ENCODE results near the gene PRDX1. TPM values are rescaled to one million over a fixed set of nuclear protein-coding genes. Genes with fewer than 3 reads are reported as not detected.
A peak's percentile ranks its signal among the peaks of the same experiment; 100 is the strongest.
"Not testable (repeated sequence)": the region's sequence is repeated elsewhere in the genome, so short reads cannot be mapped to it uniquely, and the experiment has no call there.

The PRDX1 gene
- total RNA-seq, 4 donors from 2014 or later: 216 to 325 (median 281) TPM

DNA sequence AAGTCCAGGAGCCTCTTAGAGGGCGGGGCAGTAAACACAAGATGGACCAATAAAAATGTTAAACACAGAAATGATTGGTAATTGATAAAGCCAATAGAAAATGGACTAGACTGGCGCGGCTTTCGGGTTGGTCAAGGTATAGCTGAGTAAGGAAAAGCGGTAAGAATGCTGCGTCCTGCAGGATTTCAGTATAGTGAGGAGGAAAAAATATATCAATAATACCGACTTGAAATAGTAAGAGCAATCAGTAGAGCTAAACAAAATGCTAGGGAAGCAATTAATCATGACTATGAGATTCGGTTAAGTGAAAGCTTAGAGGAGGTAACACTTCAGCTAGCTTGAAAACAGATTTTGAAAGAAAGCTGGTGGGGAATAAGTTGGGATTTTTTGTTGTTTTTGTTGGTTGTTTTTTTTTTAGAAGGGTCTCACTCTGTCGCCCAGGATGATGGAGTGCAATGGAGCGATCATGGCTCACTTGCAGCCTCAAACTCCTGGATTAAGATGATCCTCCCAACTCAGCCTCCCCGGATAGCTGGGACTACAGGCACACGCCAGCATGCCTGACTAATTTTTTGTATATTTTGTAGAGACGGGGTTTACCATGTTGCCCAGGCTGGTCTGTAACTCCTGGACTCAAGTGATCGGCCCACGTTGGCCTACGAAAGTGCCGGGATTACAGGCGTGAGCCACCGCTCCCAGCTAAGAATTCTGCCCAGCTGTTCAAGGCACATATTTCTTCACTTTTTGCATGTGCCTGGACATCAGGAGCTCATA lies 30.0 kb downstream of the PRDX1 start:
- H3K4me3 ChIP-seq (ENCODE audit: low read depth, poor library complexity, severe bottlenecking): no peak overlapping the region
- TF ChIP-seq, protein P1, sequence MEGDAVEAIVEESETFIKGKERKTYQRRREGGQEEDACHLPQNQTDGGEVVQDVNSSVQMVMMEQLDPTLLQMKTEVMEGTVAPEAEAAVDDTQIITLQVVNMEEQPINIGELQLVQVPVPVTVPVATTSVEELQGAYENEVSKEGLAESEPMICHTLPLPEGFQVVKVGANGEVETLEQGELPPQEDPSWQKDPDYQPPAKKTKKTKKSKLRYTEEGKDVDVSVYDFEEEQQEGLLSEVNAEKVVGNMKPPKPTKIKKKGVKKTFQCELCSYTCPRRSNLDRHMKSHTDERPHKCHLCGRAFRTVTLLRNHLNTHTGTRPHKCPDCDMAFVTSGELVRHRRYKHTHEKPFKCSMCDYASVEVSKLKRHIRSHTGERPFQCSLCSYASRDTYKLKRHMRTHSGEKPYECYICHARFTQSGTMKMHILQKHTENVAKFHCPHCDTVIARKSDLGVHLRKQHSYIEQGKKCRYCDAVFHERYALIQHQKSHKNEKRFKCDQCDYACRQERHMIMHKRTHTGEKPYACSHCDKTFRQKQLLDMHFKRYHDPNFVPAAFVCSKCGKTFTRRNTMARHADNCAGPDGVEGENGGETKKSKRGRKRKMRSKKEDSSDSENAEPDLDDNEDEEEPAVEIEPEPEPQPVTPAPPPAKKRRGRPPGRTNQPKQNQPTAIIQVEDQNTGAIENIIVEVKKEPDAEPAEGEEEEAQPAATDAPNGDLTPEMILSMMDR (IDR thresholded peaks at IDR 0.05): no peak
- TF ChIP-seq POLR2A (IDR thresholded peaks at IDR 0.05): no peak
- peak in 1 of 2 donors; percentile 67 for DNase-seq (ENCODE audit: low spot score in 2 of 2)
- 48 to 49% methylated on average over 19 of the region's 19 CpGs for WGBS, 2 donors
- intact Hi-C loops (cut with DNase I; ENCODE audit: low total_unique reads): loop anchor here (5.0 kb wide), 1 partner anchor 129 kb away; no protein-coding TSS in a partner anchor

DNA sequence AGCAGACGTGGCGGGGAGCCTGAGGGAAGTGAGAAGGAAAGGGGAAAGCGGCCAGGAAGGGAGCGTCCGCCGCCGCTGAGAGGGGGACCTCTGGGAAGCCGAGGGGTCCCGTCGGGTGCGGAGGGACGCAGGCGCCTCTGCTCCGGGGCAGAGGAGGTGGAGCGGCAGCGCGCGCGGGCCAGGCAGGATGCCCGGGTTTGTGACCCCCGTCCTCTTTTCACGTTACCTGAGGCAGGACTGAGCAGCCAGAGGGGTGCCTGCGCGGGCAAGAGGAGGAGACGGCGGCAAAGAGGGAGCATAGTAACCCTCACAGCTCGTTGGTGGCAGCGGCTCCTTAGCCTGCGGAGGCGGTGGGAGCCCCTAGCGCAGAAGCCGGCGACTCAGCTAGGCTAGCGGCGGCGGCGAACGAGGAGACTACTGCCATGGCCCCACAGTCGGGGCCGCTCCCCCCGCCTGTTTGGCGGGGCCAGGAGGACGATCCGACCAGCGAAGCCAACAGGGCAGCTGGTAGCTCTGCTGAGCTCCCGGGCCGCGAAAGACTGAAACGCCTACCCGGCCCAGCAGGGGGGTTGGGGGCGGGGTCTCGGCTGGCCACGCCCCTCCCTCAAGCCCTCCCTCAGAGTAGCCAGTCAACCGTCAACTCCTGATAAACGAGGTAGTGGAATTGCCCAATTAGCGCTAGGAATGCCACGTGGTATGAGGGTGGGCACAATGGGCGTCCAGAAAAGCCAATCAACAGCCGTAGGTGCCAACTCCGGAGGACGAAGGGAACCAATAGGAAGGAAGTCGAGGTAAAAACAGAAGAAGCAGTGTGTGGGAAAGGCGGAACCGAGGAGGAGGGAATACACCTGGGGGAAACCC lies 30.8 kb downstream of the PRDX1 start, which contains the start of gene TESK2:
TSS of gene TESK2 (minus strand) at position 538 of the 861 bp plus-strand sequence. CDS start 33,378 bp downstream, outside the sequence.
- TF ChIP-seq, protein P1 (IDR thresholded peaks at IDR 0.05): no peak
- TF ChIP-seq POLR2A (IDR thresholded peaks at IDR 0.05): no peak
- intact Hi-C loops (cut with DNase I; ENCODE audit: low total_unique reads): loop anchor here (5.0 kb wide), 1 partner anchor 129 kb away; no protein-coding TSS in a partner anchor
- whole genome bisulfite sequencing, 2 donors: 0 to 1% methylated on average over 38 to 48 of the region's 64 CpGs
- DNase-seq (ENCODE audit: low spot score in 2 of 2): peak; percentile 99 to 100
- peak within 1 kb of the TSS; percentile 60 for H3K4me3 ChIP-seq (ENCODE audit: low read depth, poor library complexity, severe bottlenecking)

DNA sequence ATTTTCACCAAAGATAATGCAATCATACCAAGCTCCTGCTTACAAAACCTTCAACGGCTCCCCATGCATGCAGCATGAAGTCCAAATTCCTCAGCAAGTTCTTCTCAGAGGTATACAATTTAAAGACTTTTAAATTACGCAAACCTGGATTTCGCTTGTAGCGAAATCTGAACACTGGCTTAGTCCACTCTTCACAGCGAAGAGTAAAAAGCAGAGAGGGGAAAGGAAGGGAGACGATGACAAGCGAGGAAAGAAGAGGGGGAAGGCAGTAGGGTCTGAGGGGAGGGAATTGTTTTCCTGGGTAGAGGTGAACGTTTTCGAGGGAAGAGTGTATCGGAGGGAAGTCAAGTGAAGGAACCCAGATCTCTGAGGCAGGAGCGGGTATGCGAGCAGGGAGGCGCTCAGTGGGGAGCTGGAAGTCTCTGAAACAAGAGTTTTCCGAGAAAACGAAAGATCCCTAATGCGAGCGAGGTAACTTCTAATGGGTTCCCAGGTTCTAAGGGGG lies 31.5 kb downstream of the PRDX1 start:
- intact Hi-C loops (cut with DNase I; ENCODE audit: low total_unique reads): loop anchor here (5.0 kb wide), 1 partner anchor 128 kb away; no protein-coding TSS in a partner anchor
- TF ChIP-seq, protein P1 (IDR thresholded peaks at IDR 0.05): no peak
- no peak for TF ChIP-seq POLR2A (IDR thresholded peaks at IDR 0.05)
- 2 to 3% methylated on average over 17 of the region's 17 CpGs for WGBS, 2 donors
- DNase-seq (ENCODE audit: low spot score in 2 of 2): peak in 1 of 2 donors; percentile 42
- H3K4me3 ChIP-seq (ENCODE audit: low read depth, poor library complexity, severe bottlenecking): peak overlapping the region; percentile 60

DNA sequence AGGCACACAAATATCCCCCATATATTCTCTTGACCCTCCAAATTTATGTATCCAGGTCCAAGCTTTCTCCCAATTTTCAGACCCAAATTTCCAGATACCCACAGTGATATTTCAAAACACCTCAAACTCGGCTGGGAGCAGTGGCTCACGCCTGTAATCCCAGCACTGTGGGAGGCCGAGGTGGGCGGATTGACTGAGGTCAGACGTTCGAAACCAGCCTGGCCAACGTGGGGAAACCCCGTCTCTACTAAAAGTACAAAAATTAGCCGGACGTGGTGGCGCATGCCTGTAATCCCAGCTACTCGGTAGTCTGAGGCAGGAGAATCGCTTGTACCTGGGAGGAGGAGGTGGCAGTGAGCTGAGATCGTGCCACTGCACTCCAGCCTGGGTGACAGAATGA lies 32.3 kb downstream of the PRDX1 start:
- intact Hi-C loops (cut with DNase I; ENCODE audit: low total_unique reads): not testable (repeated sequence)
- 41 to 62% methylated on average over 14 of the region's 14 CpGs for WGBS, 2 donors
- DNase-seq (ENCODE audit: low spot score in 2 of 2): peak in 1 of 2 donors; percentile 77
- peak overlapping the region; percentile 60 for H3K4me3 ChIP-seq (ENCODE audit: low read depth, poor library complexity, severe bottlenecking)

DNA sequence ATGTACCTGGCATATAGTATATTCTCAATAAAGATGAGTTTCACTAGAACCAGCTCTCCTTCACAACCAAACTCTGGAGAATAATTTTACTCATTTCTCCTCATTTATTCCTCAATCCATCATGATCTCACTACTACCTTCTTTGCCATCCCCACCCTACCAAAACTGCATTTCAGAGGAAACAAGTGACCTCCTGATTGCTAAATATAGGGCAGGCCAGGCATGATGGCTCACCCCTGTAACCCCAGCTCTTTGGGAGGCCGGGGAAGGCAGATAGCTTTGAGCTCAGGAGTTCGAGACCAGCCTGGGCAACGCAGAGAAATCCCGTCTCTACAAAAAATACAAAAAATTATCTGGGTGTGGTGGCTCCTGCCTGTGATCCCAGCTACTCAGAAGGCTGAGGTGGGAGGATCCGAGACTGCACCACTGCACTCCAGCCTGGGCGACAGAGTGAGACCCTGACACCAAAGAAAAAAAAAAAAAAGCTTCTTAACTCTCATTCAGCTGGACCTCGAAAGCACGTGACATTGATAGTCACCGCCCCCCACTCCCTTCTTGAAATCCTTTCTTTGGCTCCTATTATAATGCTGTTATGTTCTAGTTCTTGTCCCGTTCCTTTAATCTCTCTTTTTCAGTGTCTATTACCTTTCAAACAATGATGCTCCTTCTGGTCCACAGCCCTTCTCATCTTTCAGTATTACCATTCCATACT lies 32.9 kb downstream of the PRDX1 start:
- 59 to 73% methylated on average over 10 of the region's 10 CpGs for WGBS, 2 donors
- TF ChIP-seq POLR2A (IDR thresholded peaks at IDR 0.05): no peak
- TF ChIP-seq, protein P1 (IDR thresholded peaks at IDR 0.05): no peak
- H3K4me3 ChIP-seq (ENCODE audit: low read depth, poor library complexity, severe bottlenecking): no peak overlapping the region
- peak in 1 of 2 donors; percentile 45 for DNase-seq (ENCODE audit: low spot score in 2 of 2)
- intact Hi-C loops (cut with DNase I; ENCODE audit: low total_unique reads): no loop called here
